IMR-90 (cell line): ENCODE data around the gene LMOD2. TPM values are rescaled to one million over a fixed set of nuclear protein-coding genes. Genes with fewer than 3 reads are reported as not detected.

Source experiments
- ATAC-seq: fragments of 200-7000 bp; cut with Tn5 transposase; 2 replicates; pipeline ENCODE4 v1.9.1; 2020; ENCODE audit warnings: low read depth, mild to moderate bottlenecking, moderate library complexity
- BruUV-seq: library from RNA; stranded (reverse); fragments of 400-500 nt; replicated peaks from 2 replicates; lab custom pipeline; 2021; lab: Mats Ljungman, UMichigan
- CTCF ChIA-PET: fragments of 300-600 bp; formaldehyde crosslinking; extraction: SDS; loops from one replicate; lab custom pipeline; 2021; ENCODE audit warnings: antibody characterized with exemption; lab: Yijun Ruan, JAX
- POLR2A ChIA-PET: fragments of 300-600 bp; sonication (Branson Sonifier 250); formaldehyde crosslinking; loops from one replicate; lab custom pipeline; 2022; ENCODE audit warnings: antibody characterized with exemption; ENCODE audit not compliant: unreplicated experiment; lab: Charles Lee
- DNase-seq: peaks from one replicate; pipeline ENCODE4 v3.0.0; 2013
- H2AFZ ChIP-seq: replicated peaks from 2 replicates; pipeline ENCODE3; 2013; ENCODE audit warnings: low read length, mild to moderate bottlenecking; ENCODE audit not compliant: poor library complexity
- H2AK5ac ChIP-seq: 2 replicates; pipeline ENCODE4 v1.6.1; 2013; ENCODE audit warnings: low read depth, low read length, inconsistent platforms
- H2AK9ac ChIP-seq: replicated peaks from 2 replicates; pipeline ENCODE3; 2013; ENCODE audit warnings: mild to moderate bottlenecking, low read depth, low read length, moderate library complexity; ENCODE audit not compliant: poor library complexity
- H2BK120ac ChIP-seq: 2 replicates; pipeline ENCODE4 v1.6.1; 2013; ENCODE audit warnings: low read depth, low read length, inconsistent platforms
- H2BK15ac ChIP-seq: 3 replicates; pipeline ENCODE4 v1.6.1; 2013; ENCODE audit warnings: low read depth, low read length, inconsistent platforms
- H2BK20ac ChIP-seq: 2 replicates; pipeline ENCODE4 v1.6.1; 2013; ENCODE audit warnings: low read depth, mild to moderate bottlenecking, inconsistent platforms, low read length, moderate library complexity
- H2BK5ac ChIP-seq: 2 replicates; pipeline ENCODE4 v1.6.1; 2013; ENCODE audit warnings: mild to moderate bottlenecking, low read depth, low read length, inconsistent platforms; ENCODE audit not compliant: poor library complexity, severe bottlenecking
- H3K14ac ChIP-seq: replicated peaks from 2 replicates; pipeline ENCODE4 v1.6.1; 2013; ENCODE audit warnings: low read depth, low read length, inconsistent platforms
- H3K18ac ChIP-seq: 2 replicates; pipeline ENCODE4 v1.6.1; 2013; ENCODE audit warnings: low read depth, low read length, control low read depth
- H3K23ac ChIP-seq: 2 replicates; pipeline ENCODE4 v1.6.1; 2013; ENCODE audit warnings: low read depth, low read length, inconsistent platforms
- H3K27ac ChIP-seq: 2 replicates; pipeline ENCODE4 v1.5.1; 2013; ENCODE audit warnings: mild to moderate bottlenecking, control low read depth, low read length; ENCODE audit not compliant: insufficient read depth
- H3K27me3 ChIP-seq: 2 replicates; pipeline ENCODE4 v1.6.1; 2013; ENCODE audit warnings: low read length; ENCODE audit not compliant: control insufficient read depth, insufficient read depth
- H3K36me3 ChIP-seq: 2 replicates; pipeline ENCODE4 v1.6.1; 2013; ENCODE audit warnings: low read length, mixed read lengths; ENCODE audit not compliant: control insufficient read depth, insufficient read depth
- H3K4ac ChIP-seq: 2 replicates; pipeline ENCODE4 v1.6.1; 2013; ENCODE audit warnings: low read depth, low read length, inconsistent platforms
- H3K4me1 ChIP-seq: 2 replicates; pipeline ENCODE4 v1.6.1; 2013; ENCODE audit warnings: low read length, mixed read lengths; ENCODE audit not compliant: control insufficient read depth, insufficient read depth
- H3K4me2 ChIP-seq: 2 replicates; pipeline ENCODE4 v1.6.1; 2013; ENCODE audit warnings: low read depth, mild to moderate bottlenecking, control low read depth, low read length, moderate library complexity
- H3K4me3 ChIP-seq: 2 replicates; pipeline ENCODE4 v1.5.1; 2013; ENCODE audit warnings: low read depth, mild to moderate bottlenecking, control low read depth, low read length, moderate library complexity; ENCODE audit not compliant: insufficient read depth
- H3K56ac ChIP-seq: 2 replicates; pipeline ENCODE4 v1.6.1; 2013; ENCODE audit warnings: low read length, inconsistent platforms; ENCODE audit not compliant: insufficient read depth; ENCODE audit errors: extremely low read depth
- H3K79me1 ChIP-seq, 2 experiments: 2 replicates each; pipeline ENCODE4 v1.6.1; 2013; ENCODE audit warnings: low read length in 2 of 2, inconsistent platforms in 1 of 2, low read depth in 1 of 2
- H3K9ac ChIP-seq: 2 replicates; pipeline ENCODE4 v1.6.1; 2013; ENCODE audit warnings: low read depth, low read length, control low read depth
- H3K9me1 ChIP-seq: 2 replicates; pipeline ENCODE4 v1.6.1; 2013; ENCODE audit warnings: low read length, inconsistent platforms; ENCODE audit not compliant: insufficient read depth
- H3K9me3 ChIP-seq: 2 replicates; pipeline ENCODE4 v1.6.1; 2013; ENCODE audit warnings: low read length; ENCODE audit not compliant: control insufficient read depth, insufficient read depth
- H4K20me1 ChIP-seq: 2 replicates; pipeline ENCODE4 v1.6.1; 2013; ENCODE audit warnings: low read length, inconsistent platforms; ENCODE audit not compliant: insufficient read depth
- H4K5ac ChIP-seq: 2 replicates; pipeline ENCODE4 v1.6.1; 2013; ENCODE audit warnings: mild to moderate bottlenecking, low read depth, low read length, control low read depth
- H4K8ac ChIP-seq, 2 experiments: 2 replicates each; pipeline ENCODE4 v1.6.1; 2013; ENCODE audit warnings: low read depth in 2 of 2, low read length in 2 of 2, control low read depth in 1 of 2, inconsistent platforms in 1 of 2
- H4K91ac ChIP-seq: 2 replicates; pipeline ENCODE4 v1.6.1; 2013; ENCODE audit warnings: low read depth, low read length, inconsistent platforms; ENCODE audit not compliant: insufficient read depth
- BHLHE40 ChIP-seq: fragments of 150-350 bp; IDR thresholded peaks from 2 replicates; pipeline ENCODE4 v1.6.1; 2016; ENCODE audit warnings: mild to moderate bottlenecking, low read depth, low read length
- CEBPB ChIP-seq: IDR thresholded peaks from 2 replicates; pipeline ENCODE4 v1.6.1; 2012; ENCODE audit warnings: low read depth, low read length, improper control_type of control experiment
- CHD1 ChIP-seq: IDR thresholded peaks from 2 replicates; pipeline ENCODE4 v1.6.1; 2012; ENCODE audit warnings: low read depth, low read length, improper control_type of control experiment
- CTCF ChIP-seq: conservative IDR thresholded peaks from 2 replicates; pipeline ENCODE4 v1.5.1; 2012; ENCODE audit warnings: mild to moderate bottlenecking, low read depth, low read length, improper control_type of control experiment
- ELK1 ChIP-seq: fragments of 150-350 bp; IDR thresholded peaks from 2 replicates; pipeline ENCODE4 v1.6.1; 2016; ENCODE audit warnings: low read depth, mild to moderate bottlenecking, low read length, moderate library complexity, borderline replicate concordance
- FOS ChIP-seq: fragments of 150-350 bp; IDR thresholded peaks from 2 replicates; pipeline ENCODE4 v1.6.1; 2016; ENCODE audit warnings: low read depth, low read length
- MXI1 ChIP-seq: IDR thresholded peaks from 2 replicates; pipeline ENCODE4 v1.6.1; 2012; ENCODE audit warnings: low read depth, mild to moderate bottlenecking, low read length, moderate library complexity, borderline replicate concordance
- NFE2L2 ChIP-seq: fragments of 150-350 bp; IDR thresholded peaks from 2 replicates; pipeline ENCODE4 v1.6.1; 2016; ENCODE audit warnings: low read depth, mild to moderate bottlenecking, low read length
- POLR2A ChIP-seq: IDR thresholded peaks from 2 replicates; pipeline ENCODE4 v1.6.1; 2012; ENCODE audit warnings: mild to moderate bottlenecking, low read depth, low read length
- RCOR1 ChIP-seq: IDR thresholded peaks from 2 replicates; pipeline ENCODE4 v1.6.1; 2012; ENCODE audit warnings: mild to moderate bottlenecking, low read length, improper control_type of control experiment; ENCODE audit not compliant: insufficient replicate concordance
- RFX5 ChIP-seq: IDR thresholded peaks from 2 replicates; pipeline ENCODE4 v1.8.0; 2012; ENCODE audit warnings: low read depth, mild to moderate bottlenecking, low read length, moderate library complexity
- SMC3 ChIP-seq: fragments of 150-350 bp; IDR thresholded peaks from 2 replicates; pipeline ENCODE4 v1.6.1; 2016; ENCODE audit warnings: low read depth, mild to moderate bottlenecking, antibody characterized with exemption, low read length, moderate library complexity
- USF2 ChIP-seq: fragments of 150-350 bp; IDR thresholded peaks from 2 replicates; pipeline ENCODE4 v1.6.1; 2017; ENCODE audit warnings: mild to moderate bottlenecking, antibody characterized with exemption, low read length, low read depth
- WGBS, 2 experiments: methylation state at CpG; one replicate each; pipeline versions ENCODE4 v1.1.5 to v1.1.7; 2013; ENCODE audit warnings: missing lambda C conversion rate in 2 of 2; ENCODE audit not compliant: insufficient read length in 1 of 2; ENCODE audit errors: extremely low coverage in 2 of 2; 5-methylcytosine and 5-hydroxymethylcytosine counted together
- dilution Hi-C: fragments of 300-500 bp; cut with HindIII; formaldehyde crosslinking; loops from one replicate; pipeline ENCODE4 v1.14.3; 2018; ENCODE audit warnings: low sequenced_read_pairs; ENCODE audit not compliant: unreplicated experiment
- in situ Hi-C: fragments of 300-500 bp; cut with MboI; formaldehyde crosslinking; loops from 3 replicates; pipeline ENCODE4 v1.14.3; 2019; ENCODE audit warnings: low sequenced_read_pairs, inconsistent platforms, mixed read lengths
- intact Hi-C: fragments of 100-400 bp; cut with micrococcal nuclease; formaldehyde crosslinking; loops from 2 replicates; pipeline ENCODE4 v1.10.0; 2022
- polyA plus RNA-seq, 3 experiments: library from polyadenylated mRNA; depleted of rRNA; stranded (reverse); fragments of >200 nt; gene quantifications; 2 replicates each; pipeline ENCODE4 v1.2.3, GENCODE V29; 2012; ENCODE audit warnings: low replicate concordance in 1 of 3
- total RNA-seq: library from RNA; depleted of rRNA; stranded (reverse); fragments of >200 nt; gene quantifications from 2 replicates; pipeline ENCODE4 v1.2.3, GENCODE V29; 2012

LMOD2 gene
- total and polyA plus RNA-seq, 2 of the 4 experiments (the other 2 are of a cell fraction) = not detected

GRCh38 chr7:123650595-123650994, 5.1 kb upstream of the LMOD2 start:
- no peak overlapping the region for H3K9ac ChIP-seq
- no peaks in the 10 kb centered on the region for H3K9me3 ChIP-seq
- no peak overlapping the region for H3K23ac ChIP-seq
- WGBS, 2 experiments = 80% methylated on average over 1 of the region's 2 CpGs; no CpG with 5 or more reads in 1 of the 2 experiments
- no peak overlapping the region for H3K14ac ChIP-seq
- CTCF ChIA-PET = no interaction called here
- H3K27me3 ChIP-seq = peaks cover 5% of the 10 kb centered on the region
- no peak overlapping the region for H2AK5ac ChIP-seq
- no peaks in the 10 kb centered on the region for H4K20me1 ChIP-seq
- no TSS peak for BruUV-seq
- no peak overlapping the region for H2BK15ac ChIP-seq
- POLR2A ChIA-PET = no interaction called here
- in situ Hi-C loops = no loop called here
- no peak overlapping the region for H2AFZ ChIP-seq
- dilution Hi-C loops = no loop called here
- no peak overlapping the region for H4K91ac ChIP-seq
- no peaks in the 10 kb centered on the region for H3K79me1 ChIP-seq
- H2AK9ac ChIP-seq = no peak overlapping the region
- H3K36me3 ChIP-seq = no peaks in the 10 kb centered on the region
- no peak overlapping the region for H3K4me2 ChIP-seq
- intact Hi-C loops = no loop called here
- H3K27ac ChIP-seq = no peak overlapping the region
- H3K4me1 ChIP-seq = no peaks in the 10 kb centered on the region
- no peaks in the 10 kb centered on the region for H3K9me1 ChIP-seq
- H3K18ac ChIP-seq = no peak overlapping the region
- no peak overlapping the region for H3K4ac ChIP-seq
- no peak overlapping the region for H2BK20ac ChIP-seq
- no peak for DNase-seq
- TF ChIP-seq RCOR1 = no peak
- no peak for TF ChIP-seq POLR2A
- TF ChIP-seq CTCF = no peak
- no peak for TF ChIP-seq CHD1
- no peak for TF ChIP-seq CEBPB
- no peak for TF ChIP-seq ELK1
- TF ChIP-seq USF2 = no peak
- no peak for TF ChIP-seq FOS
- no peak for TF ChIP-seq NFE2L2
- no peak for TF ChIP-seq BHLHE40
- TF ChIP-seq SMC3 = no peak
- no peak for TF ChIP-seq MXI1
- no peak for TF ChIP-seq RFX5
- no peak overlapping the region for H2BK5ac ChIP-seq
- H3K4me3 ChIP-seq = no peak overlapping the region
- no peak overlapping the region for H4K5ac ChIP-seq
- ATAC-seq = no peak
- H4K8ac ChIP-seq = no peak overlapping the region
- no peak overlapping the region for H3K56ac ChIP-seq
- no peak overlapping the region for H2BK120ac ChIP-seq
